Measurements from ENCODE around the gene LONP2. TPM values are rescaled to one million over a fixed set of nuclear protein-coding genes. Genes with fewer than 3 reads are reported as not detected.

LONP2 gene
- total RNA-seq, 2 experiments from 2014 or later: 50.3 to 51.6 TPM

GRCh38 chr16:48318630-48319029 lies 74.5 kb downstream of the LONP2 start:
- peak overlapping the region; percentile 76 for H3K27ac Mint-ChIP-seq
- ChIA-PET POLR2A (interaction anchor here (0.6 to 0.7 kb wide), 2 partner anchors 18 to 197 kb away, joined by 3 to 4 read pairs; no protein-coding TSS in a partner anchor), CTCF (interaction anchor here (1.2 kb wide), 1 partner anchor 43 kb away, joined by 3 read pairs; no protein-coding TSS in a partner anchor)
- peaks cover 30% of the 10 kb centered on the region for H3K36me3 Mint-ChIP-seq (ENCODE audit: low read depth)
- DNase-seq (peak; percentile 27), ATAC-seq (peak; percentile 61)
- TF ChIP-seq, protein P1, sequence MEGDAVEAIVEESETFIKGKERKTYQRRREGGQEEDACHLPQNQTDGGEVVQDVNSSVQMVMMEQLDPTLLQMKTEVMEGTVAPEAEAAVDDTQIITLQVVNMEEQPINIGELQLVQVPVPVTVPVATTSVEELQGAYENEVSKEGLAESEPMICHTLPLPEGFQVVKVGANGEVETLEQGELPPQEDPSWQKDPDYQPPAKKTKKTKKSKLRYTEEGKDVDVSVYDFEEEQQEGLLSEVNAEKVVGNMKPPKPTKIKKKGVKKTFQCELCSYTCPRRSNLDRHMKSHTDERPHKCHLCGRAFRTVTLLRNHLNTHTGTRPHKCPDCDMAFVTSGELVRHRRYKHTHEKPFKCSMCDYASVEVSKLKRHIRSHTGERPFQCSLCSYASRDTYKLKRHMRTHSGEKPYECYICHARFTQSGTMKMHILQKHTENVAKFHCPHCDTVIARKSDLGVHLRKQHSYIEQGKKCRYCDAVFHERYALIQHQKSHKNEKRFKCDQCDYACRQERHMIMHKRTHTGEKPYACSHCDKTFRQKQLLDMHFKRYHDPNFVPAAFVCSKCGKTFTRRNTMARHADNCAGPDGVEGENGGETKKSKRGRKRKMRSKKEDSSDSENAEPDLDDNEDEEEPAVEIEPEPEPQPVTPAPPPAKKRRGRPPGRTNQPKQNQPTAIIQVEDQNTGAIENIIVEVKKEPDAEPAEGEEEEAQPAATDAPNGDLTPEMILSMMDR (IDR thresholded peaks at IDR 0.05): no peak
- H3K27me3 Mint-ChIP-seq: no peaks in the 10 kb centered on the region
- H3K9me3 Mint-ChIP-seq: no peaks in the 10 kb centered on the region
- no peak overlapping the region for H3K4me3 Mint-ChIP-seq
- H3K4me1 Mint-ChIP-seq (ENCODE audit: low read depth): peaks cover 49% of the 10 kb centered on the region
- intact Hi-C loops (cut with micrococcal nuclease): no loop called here

DNA sequence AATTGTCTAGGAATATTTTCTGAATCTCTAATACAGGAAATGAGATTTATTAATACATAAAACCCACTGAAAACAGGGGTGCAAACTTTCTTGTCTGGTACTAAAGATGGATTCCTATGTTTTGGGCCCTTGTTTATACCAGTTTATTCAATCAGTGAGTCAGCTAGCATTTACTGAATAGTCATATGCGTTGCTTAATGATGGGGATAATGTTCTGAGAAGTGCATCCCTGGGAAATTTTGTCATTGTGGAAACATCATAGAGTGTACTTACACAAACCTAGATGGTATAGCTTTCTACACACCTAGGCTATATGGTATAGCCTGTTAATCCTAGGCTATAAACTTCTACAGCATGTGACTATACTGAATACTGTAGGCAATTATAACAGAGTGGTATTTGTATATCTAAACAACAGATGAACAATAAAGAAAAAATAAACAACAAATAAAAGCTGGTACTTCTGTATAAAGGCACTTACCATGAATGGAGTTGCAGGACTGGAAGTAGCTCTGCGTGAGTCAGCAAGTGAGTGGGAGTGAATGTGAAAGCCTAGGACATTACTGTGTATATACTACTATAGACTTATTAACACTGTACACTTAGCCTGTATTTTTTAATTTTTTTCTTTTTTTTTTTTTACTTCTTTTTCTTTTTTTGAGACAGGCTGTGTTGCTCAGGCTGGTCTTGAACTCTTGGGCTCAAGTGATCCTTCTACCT lies 77.4 kb downstream of the LONP2 start:
- peaks cover 46% of the 10 kb centered on the region for H3K4me1 Mint-ChIP-seq (ENCODE audit: low read depth)
- peak; percentile 61 for ATAC-seq
- H3K27me3 Mint-ChIP-seq: no peaks in the 10 kb centered on the region
- H3K36me3 Mint-ChIP-seq (ENCODE audit: low read depth): peaks cover 24% of the 10 kb centered on the region
- no peak overlapping the region for H3K27ac Mint-ChIP-seq
- ChIA-PET CTCF (interaction anchor here (0.8 to 2.9 kb wide), 4 partner anchors 24 to 309 kb away, joined by 3 to 10 read pairs (median 4); no protein-coding TSS in a partner anchor), POLR2A (interaction anchor here (1.1 kb wide), 2 partner anchors 11 to 45 kb away, joined by 3 read pairs; no protein-coding TSS in a partner anchor)
- H3K4me3 Mint-ChIP-seq: no peak overlapping the region
- DNase-seq: peak; percentile 64
- TF ChIP-seq, protein P1 (IDR thresholded peaks at IDR 0.05): no peak
- H3K9me3 Mint-ChIP-seq: no peaks in the 10 kb centered on the region
- intact Hi-C loops (cut with micrococcal nuclease): no loop called here

DNA sequence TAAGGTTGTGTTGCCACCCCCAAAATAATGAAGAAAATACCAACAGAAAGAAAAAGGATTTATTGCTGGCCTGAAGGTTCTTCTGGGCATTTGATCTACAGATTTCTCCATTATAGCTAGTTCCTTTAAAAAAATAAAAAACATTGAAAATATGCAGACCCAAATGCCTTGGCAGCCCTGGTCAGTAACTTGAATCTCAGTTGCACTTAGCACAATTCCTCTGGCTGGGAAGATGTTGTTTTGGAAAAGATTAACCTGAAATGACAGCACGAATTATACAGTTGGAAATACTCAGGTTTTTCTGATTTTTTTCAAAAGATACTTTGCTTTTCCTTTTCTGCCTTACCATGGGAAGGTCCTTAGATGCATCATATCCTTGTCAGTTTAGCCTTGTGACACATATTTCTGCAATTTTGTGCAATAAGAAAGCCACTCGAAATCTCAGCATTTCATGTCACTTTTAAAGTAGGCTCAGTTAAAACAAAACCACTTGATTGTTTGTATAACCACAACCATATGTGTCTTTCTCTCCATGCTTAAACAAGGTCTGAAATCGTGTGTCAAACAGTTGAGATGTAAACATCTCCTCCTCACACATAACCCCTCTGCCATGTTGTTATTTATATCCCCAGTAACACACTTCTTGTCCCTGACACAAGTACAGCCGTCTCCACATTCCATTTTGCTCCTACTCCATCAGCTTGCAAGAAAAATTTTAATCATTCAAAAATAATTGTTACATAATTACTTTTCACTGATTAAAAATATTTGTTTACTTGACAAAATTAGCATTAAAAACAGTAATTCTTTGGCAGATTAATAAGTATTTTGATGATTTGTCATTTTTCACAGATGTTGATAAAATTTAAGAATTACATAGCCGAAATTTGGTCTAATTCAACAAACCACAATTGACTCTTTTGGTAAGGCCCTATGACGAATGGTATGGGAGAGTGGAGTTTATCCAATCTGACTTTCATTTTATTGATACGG lies 80.0 kb downstream of the LONP2 start:
- TF ChIP-seq, protein P1 (IDR thresholded peaks at IDR 0.05): no peak
- Mint-ChIP-seq H3K36me3 (ENCODE audit: low read depth) (peaks cover 21% of the 10 kb centered on the region), H3K4me3 (no peak overlapping the region), H3K4me1 (ENCODE audit: low read depth) (peaks cover 24% of the 10 kb centered on the region), H3K9me3 (no peaks in the 10 kb centered on the region), H3K27me3 (no peaks in the 10 kb centered on the region), H3K27ac (no peak overlapping the region)
- ChIA-PET POLR2A (no interaction called here), CTCF (no interaction called here)
- DNase-seq: no peak
- ATAC-seq: no peak
- intact Hi-C loops (cut with micrococcal nuclease): no loop called here

DNA sequence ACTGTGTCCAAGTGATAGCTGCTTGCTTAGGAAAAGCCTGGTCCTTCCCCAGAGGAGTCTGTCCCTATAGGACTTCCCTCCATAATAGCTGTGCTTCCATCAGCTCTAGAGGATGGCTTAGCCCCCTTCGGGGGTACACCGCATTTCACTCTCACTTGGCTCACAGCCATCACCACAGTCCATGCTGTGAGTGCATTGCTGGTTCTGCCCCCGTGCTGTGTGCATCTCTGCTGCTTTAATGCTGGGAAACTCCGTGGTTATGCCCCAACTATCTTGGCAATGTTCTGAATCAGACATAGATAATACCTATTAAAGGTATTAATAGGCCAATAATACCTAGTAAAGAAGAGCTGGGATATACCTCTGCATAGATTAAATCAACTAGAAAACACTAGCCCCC lies 82.8 kb downstream of the LONP2 start:
- ATAC-seq (no peak), DNase-seq (no peak)
- ChIA-PET CTCF (interaction anchor here (0.9 to 1.6 kb wide), 3 partner anchors 8 to 304 kb away, joined by 3 to 5 read pairs (median 3); no protein-coding TSS in a partner anchor), POLR2A (interaction anchor here (0.9 kb wide), 1 partner anchor 11 kb away, joined by 3 read pairs; no protein-coding TSS in a partner anchor)
- Mint-ChIP-seq H3K9me3 (no peaks in the 10 kb centered on the region), H3K4me3 (no peak overlapping the region), H3K36me3 (ENCODE audit: low read depth) (peaks cover 20% of the 10 kb centered on the region), H3K27ac (no peak overlapping the region), H3K4me1 (ENCODE audit: low read depth) (peaks cover 17% of the 10 kb centered on the region), H3K27me3 (no peaks in the 10 kb centered on the region)
- TF ChIP-seq, protein P1 (IDR thresholded peaks at IDR 0.05): no peak
- intact Hi-C loops (cut with micrococcal nuclease): no loop called here

All from activated CD8-positive, alpha-beta T cell treated with anti-CD3 and anti-CD28 coated beads for 36 hours (primary cell).